GM23338 (cell line): ENCODE results near the gene TRPC3. TPM values are rescaled to one million over a fixed set of nuclear protein-coding genes. Genes with fewer than 3 reads are reported as not detected.

Source experiments
- ATAC-seq: fragments of 200-7000 bp; cut with Tn5 transposase; 3 replicates; pipeline ENCODE4 v1.9.1; 2020
- DNase-seq: peaks from one replicate; pipeline ENCODE4 v3.0.0-alpha.2; 2015; ENCODE audit warnings: low spot score
- H2AFZ ChIP-seq: fragments of 200-600 bp; sonication (generic); 2 replicates; pipeline ENCODE4 v1.8.0; 2016; ENCODE audit warnings: antibody characterized with exemption, mild to moderate bottlenecking, moderate library complexity
- H3F3A ChIP-seq: fragments of 200-600 bp; sonication (generic); replicated peaks from 2 replicates; pipeline ENCODE4 v1.8.0; 2017; ENCODE audit warnings: antibody characterized with exemption, mixed run types, low read depth
- H3K27ac ChIP-seq: fragments of 200-600 bp; sonication (generic); 2 replicates; pipeline ENCODE4 v1.6.1; 2016; ENCODE audit warnings: low read depth
- H3K27me3 ChIP-seq: fragments of 200-600 bp; sonication (generic); 2 replicates; pipeline ENCODE4 v1.8.0; 2016; ENCODE audit warnings: mild to moderate bottlenecking, mixed run types, moderate library complexity; ENCODE audit not compliant: insufficient read depth
- H3K36me3 ChIP-seq: fragments of 200-600 bp; sonication (generic); 2 replicates; pipeline ENCODE4 v1.8.0; 2016; ENCODE audit warnings: mild to moderate bottlenecking; ENCODE audit not compliant: insufficient read depth
- H3K4me1 ChIP-seq: fragments of 200-600 bp; sonication (generic); 2 replicates; pipeline ENCODE4 v1.8.0; 2016; ENCODE audit warnings: mild to moderate bottlenecking, moderate library complexity; ENCODE audit not compliant: insufficient read depth
- H3K4me2 ChIP-seq: fragments of 200-600 bp; sonication (generic); 2 replicates; pipeline ENCODE4 v1.7.1; 2017; ENCODE audit warnings: mixed run types
- H3K4me3 ChIP-seq: fragments of 200-600 bp; sonication (generic); 2 replicates; pipeline ENCODE4 v1.6.1; 2016; ENCODE audit warnings: mixed run types
- H3K79me2 ChIP-seq: fragments of 200-600 bp; sonication (generic); replicated peaks from 2 replicates; pipeline ENCODE4 v1.8.0; 2017; ENCODE audit warnings: mild to moderate bottlenecking; ENCODE audit not compliant: insufficient read depth
- H3K9me2 ChIP-seq: fragments of 200-600 bp; sonication (generic); 2 replicates; pipeline ENCODE4 v1.8.0; 2017; ENCODE audit not compliant: insufficient read depth
- H4K20me1 ChIP-seq: fragments of 200-600 bp; sonication (generic); replicated peaks from 2 replicates; pipeline ENCODE4 v1.8.0; 2017; ENCODE audit warnings: mild to moderate bottlenecking; ENCODE audit not compliant: insufficient read depth
- H3K27ac Mint-ChIP-seq: 2 replicates; pipeline ENCODE4 v1.8.0; 2020; ENCODE audit warnings: inconsistent platforms, mild to moderate bottlenecking, moderate library complexity, mixed read lengths
- H3K27me3 Mint-ChIP-seq: 3 replicates; pipeline ENCODE4 v1.8.0; 2022; ENCODE audit warnings: low read depth, mild to moderate bottlenecking, moderate library complexity, mixed read lengths, inconsistent platforms; ENCODE audit not compliant: insufficient read depth, poor library complexity
- H3K36me3 Mint-ChIP-seq: 3 replicates; pipeline ENCODE4 v1.8.0; 2021; ENCODE audit warnings: low read depth, mild to moderate bottlenecking, inconsistent platforms, moderate library complexity, mixed read lengths
- H3K4me1 Mint-ChIP-seq: 3 replicates; pipeline ENCODE4 v1.8.0; 2020; ENCODE audit warnings: mild to moderate bottlenecking, inconsistent platforms, mixed read lengths
- H3K4me3 Mint-ChIP-seq: 3 replicates; pipeline ENCODE4 v1.8.0; 2021; ENCODE audit warnings: moderate library complexity, mild to moderate bottlenecking, inconsistent platforms, mixed read lengths
- H3K9me3 Mint-ChIP-seq: 3 replicates; pipeline ENCODE4 v1.8.0; 2020; ENCODE audit warnings: moderate library complexity, mild to moderate bottlenecking, inconsistent platforms, mixed read lengths
- EZH2phosphoT487 ChIP-seq: fragments of 200-600 bp; sonication (generic); IDR thresholded peaks from one replicate; pipeline ENCODE4 v1.8.1; 2018; ENCODE audit warnings: antibody characterized with exemption; ENCODE audit not compliant: unreplicated experiment
- NANOG ChIP-seq: IDR thresholded peaks from 2 replicates; pipeline ENCODE4 v1.6.1; 2016; ENCODE audit warnings: antibody characterized with exemption, borderline replicate concordance
- POLR2AphosphoS5 ChIP-seq: IDR thresholded peaks from 2 replicates; pipeline ENCODE4 v1.6.1; 2016; ENCODE audit warnings: antibody characterized with exemption, low read depth
- ZNF114 ChIP-seq: fragments of 250-450 bp; sonication (Bioruptor Pico); IDR thresholded peaks from 2 replicates; pipeline ENCODE4 v1.5.0; 2020; ENCODE audit warnings: mild to moderate bottlenecking, moderate library complexity
- ZNF462 ChIP-seq: fragments of 250-450 bp; sonication (Bioruptor Pico); IDR thresholded peaks from 2 replicates; pipeline ENCODE4 v1.5.0; 2020; ENCODE audit warnings: mild to moderate bottlenecking, moderate library complexity
- polyA plus RNA-seq: library from polyadenylated mRNA; unstranded; fragments of >200 nt; fragmentation: Nextera tagmentation; extraction: Ambion mirVana; gene quantifications from 2 replicates; pipeline ENCODE4 v1.2.1, GENCODE V29; 2016
- total RNA-seq: library from RNA; depleted of rRNA; stranded (reverse); fragments of >200 nt; shearing (Covaris generic); gene quantifications from 2 replicates; pipeline ENCODE4 v1.2.3, GENCODE V29; 2014
- TF ChIP-seq, protein P1 (sequence below): IDR thresholded peaks from 2 replicates; pipeline ENCODE4 v1.6.1; 2016; ENCODE audit warnings: antibody characterized with exemption

Gene TRPC3
- total and polyA plus RNA-seq, 2 experiments from 2014 or later, result 0.44 to 1.0 TPM

- TF ChIP-seq, protein P1, sequence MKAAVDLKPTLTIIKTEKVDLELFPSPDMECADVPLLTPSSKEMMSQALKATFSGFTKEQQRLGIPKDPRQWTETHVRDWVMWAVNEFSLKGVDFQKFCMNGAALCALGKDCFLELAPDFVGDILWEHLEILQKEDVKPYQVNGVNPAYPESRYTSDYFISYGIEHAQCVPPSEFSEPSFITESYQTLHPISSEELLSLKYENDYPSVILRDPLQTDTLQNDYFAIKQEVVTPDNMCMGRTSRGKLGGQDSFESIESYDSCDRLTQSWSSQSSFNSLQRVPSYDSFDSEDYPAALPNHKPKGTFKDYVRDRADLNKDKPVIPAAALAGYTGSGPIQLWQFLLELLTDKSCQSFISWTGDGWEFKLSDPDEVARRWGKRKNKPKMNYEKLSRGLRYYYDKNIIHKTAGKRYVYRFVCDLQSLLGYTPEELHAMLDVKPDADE, result no peak
- no peak for TF ChIP-seq NANOG
- TF ChIP-seq ZNF462, result no peak
- no peak for TF ChIP-seq EZH2phosphoT487
- TF ChIP-seq ZNF114 (CRISPR knock-in tag), result no peak
- TF ChIP-seq POLR2AphosphoS5, result no peak
- H3K27ac ChIP-seq, result no peak overlapping the region
- Mint-ChIP-seq H3K9me3 (no peaks in the 10 kb centered on the region), H3K4me3 (no peak overlapping the region), H3K27me3 (no peaks in the 10 kb centered on the region), H3K27ac (no peak overlapping the region), H3K36me3 (no peaks in the 10 kb centered on the region), H3K4me1 (no peaks in the 10 kb centered on the region; the same call in 2 of the 3 replicates)
- H3F3A ChIP-seq, result no peaks in the 10 kb centered on the region
- no peak for DNase-seq
- H3K36me3 ChIP-seq, result no peaks in the 10 kb centered on the region
- H3K9me2 ChIP-seq, result no peaks in the 10 kb centered on the region
- no peak; the same call in 2 of the 3 replicates for ATAC-seq
- no peak overlapping the region for H3K4me2 ChIP-seq
- H3K79me2 ChIP-seq, result no peaks in the 10 kb centered on the region
- H4K20me1 ChIP-seq, result no peaks in the 10 kb centered on the region
- H3K4me3 ChIP-seq, result no peak overlapping the region
- no peaks in the 10 kb centered on the region for H3K4me1 ChIP-seq
- H2AFZ ChIP-seq, result peak overlapping the region; percentile 15; the same call in 1 of the 2 replicates
- H3K27me3 ChIP-seq, result no peaks in the 10 kb centered on the region
Observed at GRCh38 chr4:121877041-121877773, 74.7 kb downstream of the TRPC3 start.
